HCT116 (cell line): ENCODE data around the gene GSC. TPM values are rescaled to one million over a fixed set of nuclear protein-coding genes. Genes with fewer than 3 reads are reported as not detected.

Source experiments
- ATAC-seq: fragments of 200-7000 bp; cut with Tn5 transposase; 2 replicates; pipeline ENCODE4 v1.9.1; 2020; ENCODE audit warnings: mild to moderate bottlenecking, moderate library complexity
- BruUV-seq: library from RNA; stranded (reverse); fragments of 400-500 nt; replicated peaks from 2 replicates; lab custom pipeline; 2021; lab: Mats Ljungman, UMichigan
- CTCF ChIA-PET: fragments of 300-600 bp; sonication (Branson Sonifier 250); formaldehyde crosslinking; loops from one replicate; lab custom pipeline; 2021; ENCODE audit warnings: antibody characterized with exemption; lab: Charles Lee
- POLR2A ChIA-PET: fragments of 300-600, 350-600 bp; sonication (Branson Sonifier 250); formaldehyde crosslinking; loops from one replicate; lab custom pipeline; 2021; ENCODE audit warnings: antibody characterized with exemption; lab: Charles Lee
- RAD21 ChIA-PET, 2 experiments: fragments of 300-600 bp; sonication (Branson Sonifier 250); formaldehyde crosslinking; loops; one replicate each; lab custom pipeline; 2023; ENCODE audit warnings: low total read pairs in 2 of 2; ENCODE audit not compliant: uncharacterized antibody in 2 of 2, unreplicated experiment in 2 of 2, low non-redundant PET in 1 of 2; lab: Charles Lee
- DNase-seq: peaks from one replicate; pipeline ENCODE4 v3.0.0-alpha.2; 2010; ENCODE audit warnings: low read depth, low spot score
- H2AFZ ChIP-seq: fragments of 200-600 bp; shearing (Covaris generic), sonication (generic); 2 replicates; pipeline ENCODE4 v1.6.1; 2017; ENCODE audit warnings: low read depth, mixed run types, mixed read lengths, antibody characterized with exemption, low read length; ENCODE audit not compliant: poor library complexity, severe bottlenecking
- H3K27ac ChIP-seq: 2 replicates; pipeline ENCODE4 v1.5.1; 2012; ENCODE audit warnings: low read depth, low read length
- H3K27me3 ChIP-seq: fragments of 200-600 bp; sonication (generic); 2 replicates; pipeline ENCODE4 v1.6.1; 2016; ENCODE audit warnings: mixed run types, low read length, mixed read lengths; ENCODE audit not compliant: insufficient read depth
- H3K36me3 ChIP-seq, 2 experiments: fragments of 200-500 bp in 1 of 2; fragments of 200-600 bp in 1 of 2; sonication (Bioruptor generic) in 1 of 2; sonication (generic) in 1 of 2; 2 replicates each; pipeline versions ENCODE4 v1.5.1 to v1.6.1; 2014 to 2016; ENCODE audit warnings: low read length in 2 of 2, inconsistent platforms in 1 of 2, mixed read lengths in 1 of 2, mixed run types in 1 of 2; ENCODE audit not compliant: insufficient read depth in 2 of 2, control insufficient read depth in 1 of 2
- H3K4me1 ChIP-seq, 2 experiments: fragments of 200-600 bp in 1 of 2; sonication (generic) in 1 of 2; 2 replicates each; pipeline versions ENCODE4 v1.5.1 to v1.6.1; 2012 to 2017; ENCODE audit warnings: low read length in 2 of 2, inconsistent platforms in 1 of 2, mild to moderate bottlenecking in 1 of 2, mixed read lengths in 1 of 2, mixed run types in 1 of 2, moderate library complexity in 1 of 2; ENCODE audit not compliant: insufficient read depth in 2 of 2, control insufficient read depth in 1 of 2
- H3K4me2 ChIP-seq: fragments of 200-600 bp; sonication (generic); 2 replicates; pipeline ENCODE4 v1.6.1; 2017; ENCODE audit warnings: mixed run types, low read length, mixed read lengths
- H3K4me3 ChIP-seq, 2 experiments: fragments of 200-600 bp in 1 of 2; sonication (generic) in 1 of 2; replicated peaks in 1 of 2; 2 replicates each; pipeline ENCODE4 v1.5.1; 2011 to 2016; ENCODE audit warnings: low read length in 2 of 2, control low read depth in 1 of 2, low read depth in 1 of 2, mild to moderate bottlenecking in 1 of 2, mixed read lengths in 1 of 2, mixed run types in 1 of 2
- H3K79me2 ChIP-seq: fragments of 200-600 bp; sonication (generic); 2 replicates; pipeline ENCODE4 v1.6.1; 2017; ENCODE audit warnings: mild to moderate bottlenecking, mixed run types, low read length, moderate library complexity, mixed read lengths; ENCODE audit not compliant: insufficient read depth
- H3K9ac ChIP-seq: fragments of 200-600 bp; sonication (generic); 2 replicates; pipeline ENCODE4 v1.6.1; 2016; ENCODE audit warnings: low read length, mixed read lengths
- H3K9me2 ChIP-seq: fragments of 200-600 bp; sonication (generic), shearing (Covaris generic); 2 replicates; pipeline ENCODE4 v1.6.1; 2017; ENCODE audit warnings: mixed run types, mild to moderate bottlenecking, moderate library complexity; ENCODE audit not compliant: insufficient read depth
- H3K9me3 ChIP-seq, 2 experiments: fragments of 200-500 bp in 1 of 2; fragments of 200-600 bp in 1 of 2; sonication (Bioruptor generic) in 1 of 2; sonication (generic) in 1 of 2; 2 replicates each; pipeline ENCODE4 v1.6.1; 2014 to 2017; ENCODE audit warnings: low read length in 2 of 2, mixed read lengths in 2 of 2, inconsistent platforms in 1 of 2, low read depth in 1 of 2, mild to moderate bottlenecking in 1 of 2, mixed run types in 1 of 2, moderate library complexity in 1 of 2; ENCODE audit not compliant: control insufficient read depth in 1 of 2, insufficient read depth in 1 of 2
- H4K20me1 ChIP-seq: fragments of 200-600 bp; sonication (generic), shearing (Covaris generic); 2 replicates; pipeline ENCODE4 v1.6.1; 2017; ENCODE audit warnings: mixed run types, mild to moderate bottlenecking, moderate library complexity; ENCODE audit not compliant: insufficient read depth
- CBX3 ChIP-seq: IDR thresholded peaks from 2 replicates; pipeline ENCODE4 v1.6.1; 2012; ENCODE audit warnings: low read depth
- CEBPB ChIP-seq: IDR thresholded peaks from 2 replicates; pipeline ENCODE4 v1.6.1; 2012; ENCODE audit warnings: low read depth
- EGR1 ChIP-seq: IDR thresholded peaks from 2 replicates; pipeline ENCODE4 v1.6.1; 2012; ENCODE audit warnings: low read depth
- EZH2 ChIP-seq: fragments of 200-600 bp; sonication (generic); IDR thresholded peaks from 2 replicates; pipeline ENCODE4 v1.6.1; 2017; ENCODE audit warnings: antibody characterized with exemption, mixed run types
- FOSL1 ChIP-seq: IDR thresholded peaks from 2 replicates; pipeline ENCODE4 v1.6.1; 2012; ENCODE audit warnings: low read depth
- JUND ChIP-seq: IDR thresholded peaks from 2 replicates; pipeline ENCODE4 v1.6.1; 2012
- POLR2A ChIP-seq: IDR thresholded peaks from 2 replicates; pipeline ENCODE4 v1.7.0; 2011; ENCODE audit warnings: borderline replicate concordance; ENCODE audit not compliant: insufficient read depth, insufficient read length; ENCODE audit errors: extremely low read depth
- RAD21 ChIP-seq: IDR thresholded peaks from 2 replicates; pipeline ENCODE4 v1.6.1; 2012; ENCODE audit warnings: low read depth, mild to moderate bottlenecking
- SP1 ChIP-seq: IDR thresholded peaks from 2 replicates; pipeline ENCODE4 v1.6.1; 2012; ENCODE audit warnings: low read depth
- ZFX ChIP-seq: fragments of 450-650 bp; IDR thresholded peaks from 2 replicates; pipeline ENCODE4 v1.6.1; 2017
- intact Hi-C: fragments of 100-400 bp; cut with micrococcal nuclease; formaldehyde crosslinking; loops from 2 replicates; pipeline ENCODE4 v1.10.0; 2022
- total RNA-seq: library from RNA; stranded (reverse); gene quantifications from one replicate; pipeline ENCODE4 v1.2.1, GENCODE V29; 2021; ENCODE audit not compliant: unreplicated experiment
- TF ChIP-seq, protein P1 (sequence below), 3 experiments: fragments of 200-600 bp in 1 of 3; sonication (generic) in 1 of 3; IDR thresholded peaks in 2 of 3; conservative IDR thresholded peaks in 1 of 3; 2 replicates each; pipeline ENCODE4 v1.5.1; 2012 to 2017; ENCODE audit warnings: low read depth in 2 of 3, low read length in 2 of 3, antibody characterized with exemption in 1 of 3, borderline replicate concordance in 1 of 3, control low read depth in 1 of 3, mild to moderate bottlenecking in 1 of 3, mixed read lengths in 1 of 3, mixed run types in 1 of 3, moderate library complexity in 1 of 3; ENCODE audit not compliant: insufficient read depth in 1 of 3
- TF ChIP-seq, protein P2 (sequence below): IDR thresholded peaks from 2 replicates; pipeline ENCODE4 v1.6.1; 2012
- TF ChIP-seq, protein P3 (sequence below): IDR thresholded peaks from 2 replicates; pipeline ENCODE4 v1.6.1; 2012; ENCODE audit warnings: low read depth
- TF ChIP-seq, protein P4 (sequence below): IDR thresholded peaks from 2 replicates; pipeline ENCODE4 v1.6.1; 2011; ENCODE audit warnings: mild to moderate bottlenecking, low read length, moderate library complexity; ENCODE audit not compliant: insufficient replicate concordance; ENCODE audit errors: extremely low read depth

Gene GSC
- total RNA-seq, 1 experiment from 2014 or later: not detected

DNA sequence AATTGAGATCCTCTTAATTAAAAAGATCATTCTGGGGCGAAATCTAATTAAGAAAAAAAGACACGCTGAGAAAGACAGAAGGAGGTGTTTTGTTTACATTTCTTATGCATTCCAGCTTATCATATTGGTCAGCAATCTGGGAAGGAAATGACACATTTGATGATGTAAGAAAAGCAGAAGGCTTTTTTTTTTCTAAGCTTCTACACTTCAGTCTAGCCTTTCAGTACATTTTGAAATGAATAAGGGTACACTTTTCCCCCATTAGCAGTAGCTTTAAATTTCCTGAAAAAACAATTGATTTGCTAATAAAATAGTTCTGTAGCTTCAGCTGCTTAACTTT, 5.9 kb upstream of the GSC start (continued):
- TF ChIP-seq POLR2A (no peak), FOSL1 (no peak), EGR1 (no peak), RAD21 (no peak), CBX3 (no peak)
- TF ChIP-seq, protein P1, sequence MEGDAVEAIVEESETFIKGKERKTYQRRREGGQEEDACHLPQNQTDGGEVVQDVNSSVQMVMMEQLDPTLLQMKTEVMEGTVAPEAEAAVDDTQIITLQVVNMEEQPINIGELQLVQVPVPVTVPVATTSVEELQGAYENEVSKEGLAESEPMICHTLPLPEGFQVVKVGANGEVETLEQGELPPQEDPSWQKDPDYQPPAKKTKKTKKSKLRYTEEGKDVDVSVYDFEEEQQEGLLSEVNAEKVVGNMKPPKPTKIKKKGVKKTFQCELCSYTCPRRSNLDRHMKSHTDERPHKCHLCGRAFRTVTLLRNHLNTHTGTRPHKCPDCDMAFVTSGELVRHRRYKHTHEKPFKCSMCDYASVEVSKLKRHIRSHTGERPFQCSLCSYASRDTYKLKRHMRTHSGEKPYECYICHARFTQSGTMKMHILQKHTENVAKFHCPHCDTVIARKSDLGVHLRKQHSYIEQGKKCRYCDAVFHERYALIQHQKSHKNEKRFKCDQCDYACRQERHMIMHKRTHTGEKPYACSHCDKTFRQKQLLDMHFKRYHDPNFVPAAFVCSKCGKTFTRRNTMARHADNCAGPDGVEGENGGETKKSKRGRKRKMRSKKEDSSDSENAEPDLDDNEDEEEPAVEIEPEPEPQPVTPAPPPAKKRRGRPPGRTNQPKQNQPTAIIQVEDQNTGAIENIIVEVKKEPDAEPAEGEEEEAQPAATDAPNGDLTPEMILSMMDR (IDR thresholded peaks at IDR 0.05 in 2 of 3, conservative IDR thresholded peaks at IDR 0.05 in 1 of 3; ENCODE audit: borderline replicate concordance in 1 of 3, insufficient read depth in 1 of 3, low read depth in 2 of 3, low read length in 2 of 3): no peak

DNA sequence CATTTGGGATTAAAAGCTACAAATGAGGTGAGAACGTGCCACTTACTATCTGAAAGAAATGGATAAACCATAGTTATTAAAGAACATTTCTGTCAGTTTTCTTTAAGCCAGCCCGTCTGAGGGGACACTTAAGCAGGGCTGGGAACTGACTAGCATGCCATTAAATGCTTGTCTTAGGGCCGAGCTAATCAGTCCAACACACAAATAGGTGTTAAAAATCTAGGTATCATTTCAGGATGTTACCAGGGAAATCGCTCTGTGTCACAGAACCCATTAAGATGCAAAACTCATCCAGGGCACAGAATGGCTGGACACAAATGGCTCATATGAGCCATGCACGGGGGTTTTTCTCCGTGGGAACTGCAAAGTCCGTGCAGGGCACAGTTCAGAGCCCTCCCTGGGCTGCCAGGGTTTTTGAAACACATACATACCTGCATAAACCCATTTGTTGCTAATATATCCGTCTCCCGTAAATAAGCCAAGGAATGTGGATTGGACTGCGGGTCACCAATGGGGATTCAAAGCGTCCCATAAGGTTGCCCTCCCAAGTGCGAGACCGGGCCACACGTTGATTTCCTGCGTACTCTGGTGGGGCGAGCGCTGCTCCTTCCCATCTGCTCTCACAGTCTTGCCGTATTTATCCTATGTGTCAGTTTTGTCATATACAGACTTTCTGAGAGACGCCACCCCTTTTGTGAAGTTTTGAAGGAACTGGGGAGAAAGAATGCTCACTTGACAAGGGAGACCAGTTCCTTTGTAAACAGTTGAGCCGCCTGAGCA, 5.4 kb upstream of the GSC start:
- no peak overlapping the region for H3K9ac ChIP-seq
- intact Hi-C loops: no loop called here
- RAD21 ChIA-PET: interaction anchor here in 1 of 2 experiments (0.6 kb wide), 1 partner anchor 10 kb away, joined by 3 read pairs; no protein-coding TSS in a partner anchor
- TF ChIP-seq JUND (no peak), EGR1 (no peak), EZH2 (no peak), CBX3 (no peak), CEBPB (no peak), ZFX (no peak), SP1 (no peak), POLR2A (no peak), RAD21 (no peak)
- TF ChIP-seq, protein P2, sequence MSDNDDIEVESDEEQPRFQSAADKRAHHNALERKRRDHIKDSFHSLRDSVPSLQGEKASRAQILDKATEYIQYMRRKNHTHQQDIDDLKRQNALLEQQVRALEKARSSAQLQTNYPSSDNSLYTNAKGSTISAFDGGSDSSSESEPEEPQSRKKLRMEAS: no peak
- TF ChIP-seq, protein P3, sequence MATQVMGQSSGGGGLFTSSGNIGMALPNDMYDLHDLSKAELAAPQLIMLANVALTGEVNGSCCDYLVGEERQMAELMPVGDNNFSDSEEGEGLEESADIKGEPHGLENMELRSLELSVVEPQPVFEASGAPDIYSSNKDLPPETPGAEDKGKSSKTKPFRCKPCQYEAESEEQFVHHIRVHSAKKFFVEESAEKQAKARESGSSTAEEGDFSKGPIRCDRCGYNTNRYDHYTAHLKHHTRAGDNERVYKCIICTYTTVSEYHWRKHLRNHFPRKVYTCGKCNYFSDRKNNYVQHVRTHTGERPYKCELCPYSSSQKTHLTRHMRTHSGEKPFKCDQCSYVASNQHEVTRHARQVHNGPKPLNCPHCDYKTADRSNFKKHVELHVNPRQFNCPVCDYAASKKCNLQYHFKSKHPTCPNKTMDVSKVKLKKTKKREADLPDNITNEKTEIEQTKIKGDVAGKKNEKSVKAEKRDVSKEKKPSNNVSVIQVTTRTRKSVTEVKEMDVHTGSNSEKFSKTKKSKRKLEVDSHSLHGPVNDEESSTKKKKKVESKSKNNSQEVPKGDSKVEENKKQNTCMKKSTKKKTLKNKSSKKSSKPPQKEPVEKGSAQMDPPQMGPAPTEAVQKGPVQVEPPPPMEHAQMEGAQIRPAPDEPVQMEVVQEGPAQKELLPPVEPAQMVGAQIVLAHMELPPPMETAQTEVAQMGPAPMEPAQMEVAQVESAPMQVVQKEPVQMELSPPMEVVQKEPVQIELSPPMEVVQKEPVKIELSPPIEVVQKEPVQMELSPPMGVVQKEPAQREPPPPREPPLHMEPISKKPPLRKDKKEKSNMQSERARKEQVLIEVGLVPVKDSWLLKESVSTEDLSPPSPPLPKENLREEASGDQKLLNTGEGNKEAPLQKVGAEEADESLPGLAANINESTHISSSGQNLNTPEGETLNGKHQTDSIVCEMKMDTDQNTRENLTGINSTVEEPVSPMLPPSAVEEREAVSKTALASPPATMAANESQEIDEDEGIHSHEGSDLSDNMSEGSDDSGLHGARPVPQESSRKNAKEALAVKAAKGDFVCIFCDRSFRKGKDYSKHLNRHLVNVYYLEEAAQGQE: no peak
- TF ChIP-seq, protein P4, sequence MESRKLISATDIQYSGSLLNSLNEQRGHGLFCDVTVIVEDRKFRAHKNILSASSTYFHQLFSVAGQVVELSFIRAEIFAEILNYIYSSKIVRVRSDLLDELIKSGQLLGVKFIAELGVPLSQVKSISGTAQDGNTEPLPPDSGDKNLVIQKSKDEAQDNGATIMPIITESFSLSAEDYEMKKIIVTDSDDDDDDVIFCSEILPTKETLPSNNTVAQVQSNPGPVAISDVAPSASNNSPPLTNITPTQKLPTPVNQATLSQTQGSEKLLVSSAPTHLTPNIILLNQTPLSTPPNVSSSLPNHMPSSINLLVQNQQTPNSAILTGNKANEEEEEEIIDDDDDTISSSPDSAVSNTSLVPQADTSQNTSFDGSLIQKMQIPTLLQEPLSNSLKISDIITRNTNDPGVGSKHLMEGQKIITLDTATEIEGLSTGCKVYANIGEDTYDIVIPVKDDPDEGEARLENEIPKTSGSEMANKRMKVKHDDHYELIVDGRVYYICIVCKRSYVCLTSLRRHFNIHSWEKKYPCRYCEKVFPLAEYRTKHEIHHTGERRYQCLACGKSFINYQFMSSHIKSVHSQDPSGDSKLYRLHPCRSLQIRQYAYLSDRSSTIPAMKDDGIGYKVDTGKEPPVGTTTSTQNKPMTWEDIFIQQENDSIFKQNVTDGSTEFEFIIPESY: no peak
- TF ChIP-seq, protein P1 (IDR thresholded peaks at IDR 0.05 in 2 of 3, conservative IDR thresholded peaks at IDR 0.05 in 1 of 3; ENCODE audit: borderline replicate concordance in 1 of 3, insufficient read depth in 1 of 3, low read depth in 2 of 3, low read length in 2 of 3): no peak

More for the DNA sequence above, 5.4 kb upstream of the GSC start:
- no peak for DNase-seq
- Histone ChIP-seq H3K79me2 (no peaks in the 10 kb centered on the region), H3K4me2 (no peak overlapping the region), H2AFZ (no peak overlapping the region), H3K9me3 (no peaks in the 10 kb centered on the region), H4K20me1 (no peaks in the 10 kb centered on the region), H3K4me3 (no peak overlapping the region), H3K9me2 (no peaks in the 10 kb centered on the region), H3K27me3 (peaks cover 7% of the 10 kb centered on the region; the same call in 1 of the 2 replicates), H3K36me3 (no peaks in the 10 kb centered on the region), H3K27ac (no peak overlapping the region), H3K4me1 (no peaks in the 10 kb centered on the region)
- ATAC-seq: no peak
- CTCF ChIA-PET: no interaction called here
- no TSS peak for BruUV-seq
- POLR2A ChIA-PET: no interaction called here
